Measurements from ENCODE around the gene WDHD1. TPM values are rescaled to one million over a fixed set of nuclear protein-coding genes. Genes with fewer than 3 reads are reported as not detected.
A peak's percentile ranks its signal among the peaks of the same experiment; 100 is the strongest.
"Not testable (repeated sequence)": the region's sequence is repeated elsewhere in the genome, so short reads cannot be mapped to it uniquely, and the experiment has no call there.

WDHD1 gene
- total RNA-seq, 1 experiment from 2014 or later = 24.8 TPM

DNA sequence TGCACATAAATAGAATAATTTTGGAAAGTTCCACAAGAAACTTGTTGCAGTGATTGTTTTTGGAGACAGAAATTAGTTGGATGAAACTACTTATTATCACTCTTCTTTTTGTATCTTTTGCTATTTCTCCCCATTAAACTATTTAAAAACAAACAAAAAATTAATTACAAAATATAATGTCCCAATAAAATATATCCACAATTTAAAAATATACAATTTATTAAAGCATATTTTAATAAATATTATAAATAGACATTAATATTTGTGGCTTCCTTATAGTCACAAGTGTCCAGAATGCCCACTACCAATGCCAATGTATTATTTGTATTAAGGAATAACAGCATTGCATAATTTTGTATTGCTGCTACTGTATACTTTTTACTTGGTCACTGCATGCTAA is 71.8 kb downstream of the WDHD1 start:
- DNase-seq (ENCODE audit: low read depth) = no peak

DNA sequence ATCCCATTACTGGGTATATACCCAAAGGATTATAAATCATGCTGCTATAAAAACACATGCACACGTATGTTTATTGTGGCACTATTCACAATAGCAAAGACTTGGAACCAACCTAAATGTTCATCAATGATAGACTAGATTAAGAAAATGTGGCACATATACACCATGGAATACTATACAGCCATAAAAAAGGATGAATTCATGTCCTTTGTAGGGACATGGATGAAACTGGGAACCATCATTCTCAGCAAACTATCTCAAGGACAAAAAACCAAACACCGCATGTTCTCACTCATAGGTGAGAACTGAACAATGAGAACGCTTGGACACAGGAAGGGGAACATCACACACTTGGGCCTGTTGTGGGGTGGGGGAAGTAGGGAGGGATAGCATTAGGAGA is 73.3 kb downstream of the WDHD1 start:
- DNase-seq (ENCODE audit: low read depth) = not testable (repeated sequence)

DNA sequence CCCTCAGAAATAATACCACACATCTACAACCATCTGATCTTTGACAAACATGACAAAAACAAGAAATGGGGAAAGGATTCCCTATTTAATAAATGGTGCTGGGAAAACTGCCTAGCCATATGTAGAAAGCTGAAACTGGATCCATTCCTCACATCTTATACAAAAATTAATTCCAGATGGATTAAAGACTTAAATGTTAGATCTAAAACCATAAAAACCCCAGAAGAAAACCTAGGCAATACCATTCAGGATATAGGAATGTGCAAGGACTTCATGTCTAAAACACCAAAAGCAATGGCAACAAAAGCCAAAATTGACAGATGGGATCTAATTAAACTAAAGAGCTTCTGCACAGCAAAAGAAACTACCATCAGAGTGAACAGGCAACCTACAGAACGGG is 74.1 kb downstream of the WDHD1 start:
- DNase-seq (ENCODE audit: low read depth) = not testable (repeated sequence)

DNA sequence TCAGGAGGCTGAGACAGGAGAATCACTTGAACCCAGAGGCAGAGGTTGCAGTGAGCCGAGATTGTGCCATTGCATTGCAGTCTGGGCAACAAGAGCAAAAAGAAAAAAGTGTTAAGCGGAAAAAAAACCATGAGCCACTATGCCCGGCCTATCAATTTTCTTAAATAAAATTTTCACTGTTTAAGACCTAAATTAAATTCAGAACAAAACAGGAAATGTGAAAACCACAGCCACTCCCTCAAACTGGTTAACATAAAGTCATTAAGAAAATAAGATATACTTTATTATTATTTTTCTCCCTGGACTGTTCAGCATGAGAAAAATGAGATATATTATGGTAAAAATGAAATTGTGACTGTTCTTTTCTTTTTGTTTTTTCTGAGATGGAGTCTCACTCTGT is 79.7 kb downstream of the WDHD1 start:
- DNase-seq (ENCODE audit: low read depth) = no peak

DNA sequence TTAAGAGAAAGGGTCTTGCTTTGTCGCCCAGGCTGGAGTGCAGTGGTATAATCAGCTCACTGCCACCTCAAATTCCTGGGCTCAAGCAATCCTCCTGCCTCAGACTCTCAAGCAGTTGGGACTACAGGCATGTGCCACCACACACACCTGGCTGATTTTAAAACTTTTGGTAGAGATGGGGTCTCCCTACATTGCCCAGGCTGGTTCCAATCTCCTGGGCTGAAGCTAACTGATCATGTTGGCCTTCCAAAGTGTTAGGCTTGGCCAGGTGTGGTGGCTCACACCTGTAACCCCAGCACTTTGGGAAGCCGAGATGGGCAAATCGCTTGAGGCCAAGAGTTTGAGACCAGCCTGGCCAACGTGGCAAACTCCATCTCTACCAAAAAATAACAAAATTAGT is 80.4 kb downstream of the WDHD1 start:
- DNase-seq (ENCODE audit: low read depth) = no peak

DNA sequence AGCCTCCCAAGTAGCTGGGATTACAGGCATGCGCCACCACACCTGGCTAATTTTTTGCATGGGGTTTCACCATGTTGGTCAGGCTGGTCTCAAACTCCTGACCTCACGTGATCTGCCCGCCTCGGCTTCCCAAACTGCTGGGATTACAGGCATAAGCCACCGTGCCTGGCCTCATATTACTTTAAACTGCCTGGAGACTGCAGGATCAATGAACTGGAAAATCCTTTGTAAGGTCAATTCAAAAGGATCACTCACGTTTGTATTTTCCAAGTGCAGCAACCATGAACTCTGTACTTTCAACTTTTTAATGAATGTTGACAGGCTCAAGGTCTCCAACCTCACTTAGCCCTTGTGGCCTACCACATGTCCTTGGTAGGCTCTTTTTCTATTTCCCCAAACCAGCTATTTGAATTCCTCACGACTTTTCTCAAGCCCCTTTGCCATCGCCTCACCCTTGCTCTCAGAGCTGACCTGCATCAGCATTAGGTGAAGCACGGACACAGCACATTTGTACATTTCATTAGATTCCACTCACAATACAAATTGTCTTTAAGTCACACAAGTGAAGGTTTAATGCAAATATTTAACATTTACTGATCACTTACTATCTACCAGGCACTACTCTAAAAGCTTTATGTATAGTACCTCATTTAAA is 82.0 kb downstream of the WDHD1 start:
- DNase-seq (ENCODE audit: low read depth) = no peak

DNA sequence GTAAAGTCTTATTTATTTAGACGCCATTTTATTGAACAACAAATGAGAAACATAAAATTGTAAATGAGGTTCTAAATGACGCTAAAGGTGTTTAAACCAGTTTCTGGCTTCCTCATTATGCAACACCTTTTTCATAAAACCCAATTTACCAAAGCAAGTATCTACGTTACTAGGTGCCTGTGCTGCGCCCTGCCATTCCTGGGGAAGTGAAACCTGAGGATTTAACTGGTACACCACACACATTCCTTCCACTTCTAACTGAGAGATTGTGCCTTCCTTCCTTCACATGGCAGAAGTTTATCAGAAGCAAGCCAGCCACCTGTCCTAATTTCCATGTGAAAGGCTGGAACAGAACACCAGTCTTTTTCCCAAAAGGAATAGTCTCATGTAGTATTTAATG is 84.0 kb downstream of the WDHD1 start:
- no peak for DNase-seq (ENCODE audit: low read depth)

DNA sequence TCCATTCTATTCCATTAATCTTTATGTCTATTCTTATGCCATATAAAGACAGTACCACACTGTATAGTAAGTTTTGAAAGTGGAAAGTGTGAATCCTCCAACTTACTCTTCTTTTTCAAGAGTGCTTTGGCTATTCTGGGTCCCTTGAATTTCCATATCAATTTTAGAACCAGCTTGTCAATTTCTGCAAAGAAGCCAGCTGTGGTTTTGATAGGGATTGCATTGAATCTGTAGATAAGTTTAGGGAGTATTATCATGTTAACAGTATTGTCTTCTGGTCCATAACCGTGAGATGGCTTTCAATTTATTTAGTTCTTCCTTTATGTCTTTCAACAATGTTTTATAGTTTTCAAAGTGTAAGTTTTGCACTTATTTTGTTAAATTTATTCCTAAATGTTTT is 90.1 kb downstream of the WDHD1 start:
- DNase-seq (ENCODE audit: low read depth) = no peak

DNA sequence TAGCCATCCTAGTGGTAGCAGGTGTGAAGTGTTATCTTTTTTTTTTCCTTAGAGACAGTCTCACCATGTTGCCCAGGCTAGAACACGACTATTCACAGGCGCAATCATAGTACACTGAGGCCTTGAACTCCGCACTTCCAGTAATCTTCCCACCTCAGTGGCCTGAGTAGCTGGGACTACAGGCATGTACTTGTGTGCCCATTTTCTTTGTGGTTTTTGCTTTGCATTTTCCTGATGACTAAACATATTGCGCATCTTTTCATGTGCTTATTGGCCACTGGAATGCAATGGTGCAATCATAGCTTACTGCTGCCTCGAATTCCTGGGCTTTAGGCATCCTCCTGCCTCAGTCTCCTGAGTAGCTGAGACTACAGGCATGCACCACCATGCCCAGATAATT is 90.9 kb downstream of the WDHD1 start:
- DNase-seq (ENCODE audit: low read depth) = no peak

DNA sequence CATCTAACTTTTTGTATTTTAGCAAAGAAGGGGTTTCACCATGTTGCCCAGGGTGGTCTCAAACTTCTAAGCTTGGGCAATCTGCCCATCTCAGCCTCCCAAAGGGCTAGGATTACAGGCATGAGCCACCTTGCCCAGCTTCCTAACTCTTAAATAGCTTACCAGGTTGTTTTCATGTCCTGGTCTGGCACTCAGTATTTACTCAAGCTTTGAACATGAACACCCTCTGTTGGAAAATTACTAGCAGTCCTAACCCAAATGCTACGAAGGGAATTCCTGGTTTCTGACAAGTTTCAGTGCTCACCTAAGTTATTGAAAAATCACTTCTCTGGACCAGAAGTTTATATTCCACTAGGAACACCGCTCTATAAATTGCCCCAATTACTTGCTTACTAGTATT is 91.8 kb downstream of the WDHD1 start:
- DNase-seq (ENCODE audit: low read depth) = no peak

DNA sequence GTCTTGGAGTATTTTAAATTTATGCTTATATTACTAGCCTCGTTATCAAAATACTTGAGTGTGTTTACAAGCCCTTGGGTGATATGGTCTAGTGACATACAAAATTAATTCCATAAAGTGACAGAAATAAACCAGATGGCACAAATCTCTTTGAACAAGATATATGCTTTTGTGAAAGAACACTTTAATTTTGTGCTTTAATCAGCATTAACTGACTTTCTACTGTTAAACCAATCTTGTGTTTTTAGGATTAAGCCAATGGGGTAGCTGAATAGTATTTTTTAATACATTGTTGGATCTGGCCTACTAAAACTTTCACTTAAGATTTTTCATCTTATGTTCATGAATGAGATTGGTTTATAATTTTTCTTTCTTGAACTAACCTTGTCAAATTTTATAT is 93.9 kb downstream of the WDHD1 start:
- no peak for DNase-seq (ENCODE audit: low read depth)

DNA sequence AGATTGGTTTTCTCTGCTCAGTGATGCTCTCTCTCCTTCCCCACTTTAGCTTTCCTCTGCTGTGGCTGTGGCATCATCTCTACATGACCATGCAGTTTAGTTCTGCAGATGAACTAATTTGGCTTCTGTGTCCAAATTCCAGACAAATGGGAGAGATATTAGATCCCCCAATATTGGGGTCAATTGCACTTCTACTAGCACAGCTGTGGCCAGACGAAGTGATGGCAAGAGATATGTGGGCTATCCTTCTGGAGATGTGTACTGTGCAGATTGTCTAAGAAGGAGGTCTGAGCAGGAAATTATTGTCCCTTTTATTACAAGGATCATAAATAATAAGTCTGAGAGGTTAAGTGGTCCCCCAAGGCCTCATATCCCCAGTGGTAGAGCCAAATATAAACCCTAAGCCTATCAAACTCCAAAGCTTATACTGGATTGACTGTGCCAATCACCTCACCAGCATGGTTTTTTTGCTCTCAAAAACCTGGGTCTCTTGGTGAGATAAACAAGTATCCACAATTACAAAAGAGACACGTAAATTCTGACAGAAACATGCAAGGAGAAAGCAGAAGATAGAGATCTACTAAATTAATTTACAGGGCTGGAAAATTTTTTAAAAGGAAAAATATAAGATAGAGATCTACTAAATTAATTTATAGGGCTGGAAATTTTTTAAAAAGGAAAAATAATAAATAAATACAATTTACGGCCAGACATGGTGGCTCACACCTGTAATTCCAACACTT is 95.1 kb downstream of the WDHD1 start:
- no peak for DNase-seq (ENCODE audit: low read depth)

DNA sequence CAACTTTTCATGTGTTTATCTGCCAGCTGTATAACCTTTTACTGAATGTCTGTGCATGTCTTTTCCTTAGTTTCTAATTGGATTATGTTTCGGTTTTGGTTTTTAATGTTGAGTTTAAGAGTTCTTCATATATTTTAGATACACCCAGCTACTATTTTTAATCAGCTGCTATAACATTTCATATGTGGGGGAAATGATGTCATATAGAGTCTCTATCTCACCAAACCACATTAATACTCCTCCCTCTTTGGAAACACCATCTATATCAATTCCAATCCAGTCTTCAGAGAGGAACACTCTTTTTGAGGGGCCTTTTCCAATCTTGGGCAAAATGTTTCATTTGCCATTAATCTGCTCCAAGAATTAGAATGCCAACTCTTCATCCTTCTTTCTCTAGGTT is 95.8 kb downstream of the WDHD1 start:
- DNase-seq (ENCODE audit: low read depth) = no peak

DNA sequence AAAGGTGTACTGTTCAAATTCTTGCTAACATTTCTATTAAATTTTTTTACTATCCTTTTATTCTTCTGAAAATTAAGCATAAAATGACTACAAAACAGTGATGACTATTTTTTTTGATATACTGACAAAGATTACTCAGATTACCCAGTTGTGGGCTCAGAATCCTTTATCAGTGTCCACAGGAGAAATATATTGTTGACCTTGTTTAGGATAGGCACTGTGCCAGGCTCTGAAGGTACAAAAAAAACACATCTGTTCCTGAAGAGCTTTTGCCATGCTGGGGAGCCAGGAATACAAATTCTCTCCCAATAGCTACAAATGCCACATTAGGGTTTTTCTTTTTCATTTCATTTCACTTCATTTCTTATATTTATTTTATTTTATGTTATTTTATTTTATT is 97.3 kb downstream of the WDHD1 start:
- DNase-seq (ENCODE audit: low read depth) = no peak

DNA sequence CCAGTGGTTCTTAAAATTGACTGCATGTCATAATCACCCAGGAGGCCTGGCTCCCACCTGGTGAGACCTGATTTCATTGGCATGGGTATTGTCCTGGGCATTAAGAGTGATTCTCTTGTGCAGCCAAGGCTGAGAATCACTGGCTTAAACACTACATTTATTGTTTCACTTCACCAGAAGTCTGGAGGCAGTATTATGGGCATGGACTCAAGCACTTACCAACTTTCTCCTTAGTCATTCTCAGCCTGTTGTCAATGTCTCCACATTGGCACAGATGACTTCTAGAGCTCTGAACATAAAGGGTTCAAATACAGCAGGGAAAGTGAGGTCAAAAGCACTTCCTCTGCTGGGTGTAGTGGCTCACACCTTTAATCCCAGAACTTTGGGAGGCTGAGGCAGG is 98.7 kb downstream of the WDHD1 start:
- no peak for DNase-seq (ENCODE audit: low read depth)

DNA sequence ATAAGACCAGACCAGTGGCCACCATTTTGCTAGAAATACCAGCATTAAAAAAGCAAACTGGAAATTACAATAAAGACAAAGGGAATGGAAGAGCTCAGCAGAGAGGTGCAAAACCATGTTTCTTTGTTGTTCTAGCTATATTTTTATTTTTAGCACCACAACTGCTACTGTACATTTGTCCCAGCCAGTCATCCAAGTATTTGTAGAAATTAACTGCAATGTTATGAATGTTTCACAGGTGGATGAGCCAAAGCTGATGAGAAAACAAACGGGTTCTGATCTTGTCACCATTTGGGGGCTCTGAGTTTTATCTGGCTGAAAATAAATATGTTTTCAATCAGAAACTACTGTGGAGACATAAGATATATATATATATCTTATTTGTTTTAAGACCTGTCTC is 99.3 kb downstream of the WDHD1 start:
- DNase-seq (ENCODE audit: low read depth) = no peak

DNA sequence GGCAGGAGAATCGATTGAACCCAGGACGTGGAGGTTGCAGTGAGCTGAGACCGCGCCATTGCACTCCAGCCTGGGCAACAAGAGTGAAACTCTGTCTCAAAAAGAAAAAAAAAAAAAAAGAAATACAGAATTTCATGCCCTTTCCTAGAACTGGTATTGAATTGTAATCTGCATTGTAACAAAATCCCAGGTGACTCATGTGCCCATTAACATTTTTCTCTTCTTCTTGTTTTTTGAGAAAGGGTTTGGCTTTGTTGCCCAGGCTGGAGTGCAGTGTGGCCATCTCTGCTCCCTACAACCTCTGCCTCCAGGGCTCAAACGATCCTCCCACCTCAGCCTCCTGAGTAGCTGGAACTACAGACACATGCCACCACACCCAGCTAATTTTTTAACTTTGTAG is 100.3 kb downstream of the WDHD1 start:
- peak; percentile 37 for DNase-seq (ENCODE audit: low read depth)

DNA sequence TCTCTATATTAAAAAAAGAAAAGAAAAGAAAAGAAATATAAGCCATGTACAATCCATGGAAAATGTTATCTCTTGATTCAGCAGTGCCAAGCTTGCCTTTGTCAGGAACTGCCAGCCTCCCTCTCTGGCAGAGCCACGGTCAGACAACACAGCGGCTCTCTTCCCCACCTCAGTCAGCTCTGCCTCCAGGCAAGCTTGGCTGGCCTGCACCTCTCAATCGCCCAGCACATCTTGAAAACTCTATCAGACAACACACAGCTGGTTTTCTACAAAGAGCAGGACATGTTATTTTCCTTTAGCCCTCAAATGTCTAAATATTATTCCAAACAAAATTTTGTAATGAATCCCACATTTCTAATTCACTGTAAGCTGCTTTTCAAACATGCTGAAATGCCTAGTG is 104.3 kb downstream of the WDHD1 start:
- DNase-seq (ENCODE audit: low read depth) = no peak

DNA sequence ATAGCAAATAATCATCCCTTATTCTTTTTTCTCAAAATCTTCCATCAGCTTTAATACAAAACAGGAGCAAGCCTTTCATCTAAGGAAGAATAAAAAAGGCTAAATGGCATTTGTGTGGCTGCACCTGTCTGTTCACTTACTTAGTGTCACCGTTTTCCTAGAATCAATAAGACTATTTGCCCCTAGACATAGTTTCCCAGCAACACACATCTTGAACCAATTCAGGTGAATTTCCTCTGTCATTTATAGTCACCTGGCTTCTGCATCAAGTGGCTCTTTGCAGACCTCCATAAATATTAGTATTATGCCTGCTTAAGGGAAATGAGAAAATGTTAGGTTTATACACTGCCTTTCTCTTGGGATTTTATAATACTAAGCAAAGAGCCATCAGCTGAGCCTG is 106.8 kb downstream of the WDHD1 start:
- DNase-seq (ENCODE audit: low read depth) = no peak

DNA sequence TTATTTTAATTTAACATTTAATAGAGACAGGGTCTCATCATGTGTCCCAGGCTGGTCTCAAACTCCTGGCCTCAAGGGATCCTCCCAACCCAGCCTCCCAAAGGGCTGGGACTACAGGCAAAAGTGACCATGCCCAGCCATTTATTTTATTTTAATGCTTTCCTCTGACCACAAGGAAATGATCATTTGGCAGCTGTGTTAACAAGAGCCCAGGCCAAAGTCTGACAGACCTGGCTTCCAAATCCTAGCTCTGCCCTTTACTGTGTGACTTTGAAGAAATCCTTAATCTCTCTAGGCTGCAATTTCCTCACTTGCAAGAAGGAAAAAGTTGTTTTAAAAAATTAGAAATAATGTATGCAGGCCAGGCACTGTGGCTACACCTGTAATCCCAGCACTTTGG is 107.6 kb downstream of the WDHD1 start:
- DNase-seq (ENCODE audit: low read depth) = no peak

DNA sequence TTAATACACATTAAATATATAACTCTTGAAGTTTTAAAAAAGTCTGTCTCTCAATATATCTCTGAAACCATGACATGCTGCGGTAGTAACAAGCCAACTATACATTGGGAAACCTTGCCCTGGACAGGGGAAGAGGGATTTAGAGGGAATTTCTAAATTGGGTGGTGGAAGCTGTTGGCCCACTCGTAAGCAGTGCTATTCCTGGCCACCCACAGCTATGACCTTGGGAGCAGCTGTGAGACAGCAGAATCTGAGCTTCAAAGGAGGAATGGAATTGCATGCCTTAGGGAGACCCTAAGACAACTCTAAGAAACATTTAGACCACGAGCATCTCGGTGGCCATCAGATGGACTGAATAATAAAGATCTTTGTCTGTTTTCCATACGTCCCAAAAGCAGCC is 108.5 kb downstream of the WDHD1 start:
- DNase-seq (ENCODE audit: low read depth) = no peak

DNA sequence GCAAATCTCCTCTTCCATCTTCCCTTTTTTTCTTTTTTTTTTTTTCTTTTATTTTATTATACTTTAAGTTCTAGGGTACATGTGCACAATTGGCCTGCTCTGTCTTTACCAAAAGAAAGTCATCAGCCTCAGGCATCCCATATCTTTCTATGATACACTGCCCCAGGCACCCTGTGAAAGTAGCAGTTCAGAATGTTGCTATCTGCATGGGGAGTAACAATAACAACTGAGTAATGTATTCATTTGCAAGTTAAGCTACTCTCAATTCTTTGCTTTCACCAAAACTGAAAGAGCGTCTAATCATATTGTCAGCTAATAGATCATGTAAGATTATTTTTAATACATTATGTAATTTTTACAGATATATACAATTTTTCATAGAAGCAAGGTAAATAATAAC is 110.8 kb downstream of the WDHD1 start:
- DNase-seq (ENCODE audit: low read depth) = no peak

DNA sequence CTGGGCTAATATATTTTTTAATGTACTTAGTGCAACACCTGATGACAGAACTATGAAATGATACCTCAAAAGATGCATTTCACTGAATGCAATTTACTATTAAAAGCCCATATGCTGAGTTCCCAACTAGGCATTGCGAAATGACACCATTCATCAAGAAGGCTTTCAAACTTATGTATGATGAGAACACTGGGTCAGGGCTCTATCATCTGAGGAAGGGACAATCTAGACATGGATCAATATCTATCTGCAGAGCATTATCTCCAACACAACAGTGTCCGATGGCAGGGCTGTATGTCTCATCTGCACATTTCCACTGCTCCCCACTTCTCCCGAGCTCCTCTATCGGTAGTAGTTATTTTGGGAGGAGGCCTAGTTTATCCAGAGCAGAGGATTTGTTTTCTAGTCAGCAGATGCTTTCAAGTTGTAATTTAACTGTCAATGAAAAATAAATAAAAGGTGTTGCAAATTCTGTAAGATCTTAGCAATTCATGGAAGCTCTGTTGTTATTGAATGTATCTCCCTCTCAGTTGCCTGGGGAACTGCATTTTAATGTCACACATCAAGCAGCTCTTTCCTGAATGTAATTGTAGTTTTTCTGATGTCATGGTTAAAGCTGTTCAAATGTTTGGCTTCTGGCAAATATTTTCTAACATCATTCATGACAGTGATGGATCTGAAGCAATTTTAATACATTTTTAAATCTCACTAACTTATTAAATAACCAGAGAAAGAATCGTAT is 116.9 kb downstream of the WDHD1 start:
- DNase-seq (ENCODE audit: low read depth) = no peak
